Trophoblast cell (in vitro differentiated cells and primary cell): ENCODE data around the gene EPHB1.
"Not testable (repeated sequence)": the region's sequence is repeated elsewhere in the genome, so short reads cannot be mapped to it uniquely, and the experiment has no call there.

ENCODE experiments used
- DNase-seq, 2 donors: peaks; one replicate each; pipeline ENCODE4 v3.0.0-alpha.2; 2016
- H2AFZ ChIP-seq: 2 replicates; pipeline ENCODE4 v1.6.1; 2013; ENCODE audit warnings: low read length, moderate library complexity, mild to moderate bottlenecking; ENCODE audit not compliant: insufficient read depth, poor library complexity
- H2AK5ac ChIP-seq: 2 replicates; pipeline ENCODE4 v1.6.1; 2013; ENCODE audit warnings: mild to moderate bottlenecking, low read length
- H2BK120ac ChIP-seq: 2 replicates; pipeline ENCODE4 v1.6.1; 2013; ENCODE audit warnings: low read length, mild to moderate bottlenecking, moderate library complexity; ENCODE audit not compliant: insufficient read depth, poor library complexity
- H2BK12ac ChIP-seq: 2 replicates; pipeline ENCODE4 v1.6.1; 2013; ENCODE audit warnings: mild to moderate bottlenecking, low read length, moderate library complexity
- H2BK5ac ChIP-seq: 2 replicates; pipeline ENCODE4 v1.6.1; 2013; ENCODE audit warnings: low read length, low read depth, moderate library complexity, mild to moderate bottlenecking; ENCODE audit not compliant: poor library complexity
- H3K14ac ChIP-seq: 2 replicates; pipeline ENCODE4 v1.6.1; 2013; ENCODE audit warnings: mild to moderate bottlenecking, low read length
- H3K18ac ChIP-seq: 2 replicates; pipeline ENCODE4 v1.6.1; 2013; ENCODE audit warnings: mild to moderate bottlenecking, low read length
- H3K23ac ChIP-seq: 2 replicates; pipeline ENCODE4 v1.6.1; 2013; ENCODE audit warnings: low read length
- H3K27ac ChIP-seq: 2 replicates; pipeline ENCODE4 v1.5.1; 2013; ENCODE audit warnings: low read depth, mild to moderate bottlenecking, inconsistent platforms, low read length, moderate library complexity
- H3K27me3 ChIP-seq: 2 replicates; pipeline ENCODE4 v1.6.1; 2013; ENCODE audit warnings: inconsistent platforms, mild to moderate bottlenecking, low read length, moderate library complexity; ENCODE audit not compliant: insufficient read depth
- H3K36me3 ChIP-seq, 2 experiments: 1 replicate in 1 of 2; 2 replicates in 1 of 2; pipeline ENCODE4 v1.6.1; 2013; ENCODE audit warnings: low read length in 2 of 2, mild to moderate bottlenecking in 2 of 2, moderate library complexity in 1 of 2; ENCODE audit not compliant: insufficient read depth in 2 of 2, control insufficient read depth in 1 of 2
- H3K4ac ChIP-seq: 2 replicates; pipeline ENCODE4 v1.6.1; 2013; ENCODE audit warnings: low read depth, mild to moderate bottlenecking, low read length, moderate library complexity
- H3K4me1 ChIP-seq, 2 experiments: 1 replicate in 1 of 2; 2 replicates in 1 of 2; pipeline ENCODE4 v1.6.1; 2013; ENCODE audit warnings: low read length in 2 of 2, mild to moderate bottlenecking in 2 of 2, moderate library complexity in 1 of 2; ENCODE audit not compliant: insufficient read depth in 2 of 2, control insufficient read depth in 1 of 2
- H3K4me2 ChIP-seq: 2 replicates; pipeline ENCODE4 v1.6.1; 2013; ENCODE audit warnings: inconsistent platforms, mild to moderate bottlenecking, low read length, moderate library complexity
- H3K4me3 ChIP-seq: 2 replicates; pipeline ENCODE4 v1.5.1; 2013; ENCODE audit warnings: mild to moderate bottlenecking, low read depth, low read length, inconsistent platforms
- H3K79me1 ChIP-seq: one replicate; pipeline ENCODE4 v1.6.1; 2013; ENCODE audit warnings: low read length
- H3K79me2 ChIP-seq: 2 replicates; pipeline ENCODE4 v1.6.1; 2013; ENCODE audit warnings: low read length, mild to moderate bottlenecking; ENCODE audit not compliant: control insufficient read depth, insufficient read depth, poor library complexity
- H3K9ac ChIP-seq: 2 replicates; pipeline ENCODE4 v1.6.1; 2013; ENCODE audit warnings: mild to moderate bottlenecking, low read length
- H3K9me3 ChIP-seq: 2 replicates; pipeline ENCODE4 v1.6.1; 2013; ENCODE audit warnings: low read depth, mild to moderate bottlenecking, control low read depth, inconsistent platforms, low read length; ENCODE audit not compliant: insufficient read depth
- H4K12ac ChIP-seq: 2 replicates; pipeline ENCODE4 v1.6.1; 2013; ENCODE audit warnings: low read depth, mild to moderate bottlenecking, low read length, moderate library complexity
- H4K8ac ChIP-seq: 2 replicates; pipeline ENCODE4 v1.6.1; 2013; ENCODE audit warnings: low read depth, mild to moderate bottlenecking, low read length, moderate library complexity
- H4K91ac ChIP-seq: one replicate; pipeline ENCODE4 v1.6.1; 2013; ENCODE audit warnings: low read depth, mild to moderate bottlenecking, low read length, moderate library complexity
- WGBS: extraction: QIAGEN DNeasy Blood & Tissue Kit; methylation state at CpG from one replicate; pipeline ENCODE4 v1.1.7; 2013; ENCODE audit warnings: missing lambda C conversion rate; ENCODE audit not compliant: insufficient read length, insufficient coverage; ENCODE audit errors: extremely low coverage; 5-methylcytosine and 5-hydroxymethylcytosine counted together

Gene EPHB1

DNA sequence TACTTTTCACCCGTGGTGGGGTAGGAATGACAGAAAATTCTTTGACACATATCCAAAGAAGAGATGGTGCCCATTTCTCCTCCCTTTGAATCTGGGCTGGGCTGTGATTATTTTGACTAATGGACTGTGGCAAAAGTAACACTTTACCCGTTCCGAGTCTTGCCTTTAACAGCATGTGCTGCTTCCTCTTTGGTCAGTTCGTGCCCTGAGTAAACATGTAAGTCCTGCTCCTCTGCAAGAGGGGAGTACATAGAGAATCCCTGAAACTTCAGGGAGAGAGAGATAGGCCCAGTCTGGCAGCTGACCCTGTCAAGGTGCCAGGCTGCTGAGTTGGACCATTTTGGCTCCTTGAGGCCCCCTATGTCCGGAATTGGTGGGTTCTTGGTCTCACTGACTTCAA is 243.1 kb downstream of the EPHB1 start:
- no peaks in the 10 kb centered on the region for H3K79me2 ChIP-seq
- H2BK120ac ChIP-seq: no peak overlapping the region
- no peak overlapping the region for H3K9ac ChIP-seq
- no peak overlapping the region for H3K4ac ChIP-seq
- H2AFZ ChIP-seq: no peak overlapping the region
- H3K14ac ChIP-seq: no peak overlapping the region
- no peak overlapping the region for H4K8ac ChIP-seq
- H3K27me3 ChIP-seq: no peaks in the 10 kb centered on the region
- H2BK5ac ChIP-seq: no peak overlapping the region
- H3K79me1 ChIP-seq: no peaks in the 10 kb centered on the region
- H4K91ac ChIP-seq: no peak overlapping the region
- H3K36me3 ChIP-seq: no peaks in the 10 kb centered on the region
- H3K4me2 ChIP-seq: no peak overlapping the region
- no peak overlapping the region for H2AK5ac ChIP-seq
- no peak for DNase-seq
- WGBS: no CpG with 5 or more reads among the region's 5 CpGs
- H3K18ac ChIP-seq: no peak overlapping the region
- H3K27ac ChIP-seq: no peak overlapping the region
- H3K4me3 ChIP-seq: no peak overlapping the region
- H4K12ac ChIP-seq: no peak overlapping the region
- H3K9me3 ChIP-seq: no peaks in the 10 kb centered on the region
- H2BK12ac ChIP-seq: no peak overlapping the region
- H3K4me1 ChIP-seq: no peaks in the 10 kb centered on the region
- H3K23ac ChIP-seq: no peak overlapping the region

- not testable (repeated sequence) for H3K79me1 ChIP-seq, H3K9me3 ChIP-seq, H3K4me1 ChIP-seq, H4K8ac ChIP-seq, H2AK5ac ChIP-seq, DNase-seq, H3K14ac ChIP-seq, H2BK120ac ChIP-seq, H2BK5ac ChIP-seq, H3K79me2 ChIP-seq, H4K12ac ChIP-seq, H4K91ac ChIP-seq, H3K4ac ChIP-seq, H3K18ac ChIP-seq, H3K27me3 ChIP-seq, H3K9ac ChIP-seq, H3K4me2 ChIP-seq, H3K27ac ChIP-seq, H3K23ac ChIP-seq, H3K36me3 ChIP-seq, H2BK12ac ChIP-seq, H2AFZ ChIP-seq, H3K4me3 ChIP-seq
- no CpG with 5 or more reads among the region's 22 CpGs for WGBS
Observed at GRCh38 chr3:135039536-135039935, 244.5 kb downstream of the EPHB1 start.

GRCh38 chr3:135040321-135041240 is 245.5 kb downstream of the EPHB1 start:
- WGBS: no CpG with 5 or more reads among the region's 8 CpGs
- no peak overlapping the region for H2BK120ac ChIP-seq
- DNase-seq: no peak

GRCh38 chr3:135041601-135042000 is 246.5 kb downstream of the EPHB1 start:
- no CpG with 5 or more reads among the region's 2 CpGs for WGBS
- no peak overlapping the region for H2AFZ ChIP-seq
- no peak overlapping the region for H2AK5ac ChIP-seq
- no peak overlapping the region for H3K4me3 ChIP-seq
- no peak overlapping the region for H4K91ac ChIP-seq
- H3K4me1 ChIP-seq: no peaks in the 10 kb centered on the region
- no peak overlapping the region for H2BK120ac ChIP-seq
- no peak overlapping the region for H3K14ac ChIP-seq
- no peaks in the 10 kb centered on the region for H3K79me1 ChIP-seq
- H4K8ac ChIP-seq: no peak overlapping the region
- no peak overlapping the region for H3K27ac ChIP-seq
- H3K9ac ChIP-seq: no peak overlapping the region
- no peak overlapping the region for H3K23ac ChIP-seq
- no peak overlapping the region for H2BK12ac ChIP-seq
- H2BK5ac ChIP-seq: no peak overlapping the region
- H3K79me2 ChIP-seq: no peaks in the 10 kb centered on the region
- no peaks in the 10 kb centered on the region for H3K9me3 ChIP-seq
- H3K4me2 ChIP-seq: no peak overlapping the region
- DNase-seq: no peak
- no peaks in the 10 kb centered on the region for H3K36me3 ChIP-seq
- H4K12ac ChIP-seq: no peak overlapping the region
- no peak overlapping the region for H3K4ac ChIP-seq
- no peaks in the 10 kb centered on the region for H3K27me3 ChIP-seq
- H3K18ac ChIP-seq: no peak overlapping the region

More at GRCh38 chr3:135040321-135041240, 245.5 kb downstream of the EPHB1 start:
- Histone ChIP-seq H2AFZ (no peak overlapping the region), H3K18ac (no peak overlapping the region), H3K9me3 (no peaks in the 10 kb centered on the region), H4K12ac (no peak overlapping the region), H3K36me3 (no peaks in the 10 kb centered on the region), H3K9ac (no peak overlapping the region), H3K4ac (no peak overlapping the region), H3K27ac (no peak overlapping the region), H3K14ac (no peak overlapping the region), H3K79me2 (no peaks in the 10 kb centered on the region), H2AK5ac (no peak overlapping the region), H4K8ac (no peak overlapping the region), H4K91ac (no peak overlapping the region), H3K4me3 (no peak overlapping the region), H3K79me1 (no peaks in the 10 kb centered on the region), H3K4me2 (no peak overlapping the region), H3K23ac (no peak overlapping the region), H2BK12ac (no peak overlapping the region), H2BK5ac (no peak overlapping the region), H3K4me1 (no peaks in the 10 kb centered on the region), H3K27me3 (no peaks in the 10 kb centered on the region)
